ENCODE results near the gene TTC21A.

Gene TTC21A

GRCh38 chr3:39178553-39178952 is 71.1 kb downstream of the TTC21A start:
- FAIRE-seq (no peak), DNase-seq (ENCODE audit: insufficient read length, low spot score) (no peak)
- no peak for TF ChIP-seq POLR2AphosphoS5 (IDR thresholded peaks at IDR 0.05; ENCODE audit: low read depth, low read length)
- TF ChIP-seq PAX5 (IDR thresholded peaks at IDR 0.05; ENCODE audit: insufficient read depth, low read length, severe bottlenecking), result no peak
- no peak for TF ChIP-seq POLR2A (IDR thresholded peaks at IDR 0.05; ENCODE audit: low read depth, low read length)
- TF ChIP-seq SPI1 (IDR thresholded peaks at IDR 0.05; ENCODE audit: low read depth, low read length), result no peak
- TF ChIP-seq TAF1 (IDR thresholded peaks at IDR 0.05; ENCODE audit: low read depth, low read length), result no peak
- no peak for TF ChIP-seq POU2F2 (IDR thresholded peaks at IDR 0.05; ENCODE audit: low read depth, low read length)

GRCh38 chr3:39180183-39180545 is 72.7 kb downstream of the TTC21A start:
- FAIRE-seq (no peak), DNase-seq (ENCODE audit: insufficient read length, low spot score) (no peak)
- TF ChIP-seq PAX5 (IDR thresholded peaks at IDR 0.05; ENCODE audit: insufficient read depth, low read length, severe bottlenecking) (no peak), POLR2AphosphoS5 (IDR thresholded peaks at IDR 0.05; ENCODE audit: low read depth, low read length) (no peak), POU2F2 (IDR thresholded peaks at IDR 0.05; ENCODE audit: low read depth, low read length) (no peak), POLR2A (IDR thresholded peaks at IDR 0.05; ENCODE audit: low read depth, low read length) (no peak), TAF1 (IDR thresholded peaks at IDR 0.05; ENCODE audit: low read depth, low read length) (no peak), SPI1 (IDR thresholded peaks at IDR 0.05; ENCODE audit: low read depth, low read length) (no peak)

- peak; percentile 89 for FAIRE-seq
- peak; percentile 96 for DNase-seq (ENCODE audit: insufficient read length, low spot score)
- no peak for TF ChIP-seq SPI1 (IDR thresholded peaks at IDR 0.05; ENCODE audit: low read depth, low read length)
- no peak for TF ChIP-seq POU2F2 (IDR thresholded peaks at IDR 0.05; ENCODE audit: low read depth, low read length)
- TF ChIP-seq POLR2A (IDR thresholded peaks at IDR 0.05; ENCODE audit: low read depth, low read length), result no peak
- no peak for TF ChIP-seq PAX5 (IDR thresholded peaks at IDR 0.05; ENCODE audit: insufficient read depth, low read length, severe bottlenecking)
- TF ChIP-seq TAF1 (IDR thresholded peaks at IDR 0.05; ENCODE audit: low read depth, low read length), result no peak
- no peak for TF ChIP-seq POLR2AphosphoS5 (IDR thresholded peaks at IDR 0.05; ENCODE audit: low read depth, low read length)
Measured at GRCh38 chr3:39180546-39181346, 73.3 kb downstream of the TTC21A start.

- FAIRE-seq (no peak), DNase-seq (ENCODE audit: insufficient read length, low spot score) (no peak)
- TF ChIP-seq PAX5 (IDR thresholded peaks at IDR 0.05; ENCODE audit: insufficient read depth, low read length, severe bottlenecking) (no peak), POLR2AphosphoS5 (IDR thresholded peaks at IDR 0.05; ENCODE audit: low read depth, low read length) (no peak), SPI1 (IDR thresholded peaks at IDR 0.05; ENCODE audit: low read depth, low read length) (no peak), TAF1 (IDR thresholded peaks at IDR 0.05; ENCODE audit: low read depth, low read length) (no peak), POU2F2 (IDR thresholded peaks at IDR 0.05; ENCODE audit: low read depth, low read length) (no peak), POLR2A (IDR thresholded peaks at IDR 0.05; ENCODE audit: low read depth, low read length) (no peak)
Measured at GRCh38 chr3:39181408-39182335, 74.2 kb downstream of the TTC21A start.

- TF ChIP-seq TAF1 (IDR thresholded peaks at IDR 0.05; ENCODE audit: low read depth, low read length) (no peak), SPI1 (IDR thresholded peaks at IDR 0.05; ENCODE audit: low read depth, low read length) (no peak), POLR2AphosphoS5 (IDR thresholded peaks at IDR 0.05; ENCODE audit: low read depth, low read length) (no peak), PAX5 (IDR thresholded peaks at IDR 0.05; ENCODE audit: insufficient read depth, low read length, severe bottlenecking) (no peak), POLR2A (IDR thresholded peaks at IDR 0.05; ENCODE audit: low read depth, low read length) (no peak), POU2F2 (IDR thresholded peaks at IDR 0.05; ENCODE audit: low read depth, low read length) (no peak)
- DNase-seq (ENCODE audit: insufficient read length, low spot score) (no peak), FAIRE-seq (no peak)
Measured at GRCh38 chr3:39183211-39184080, 76.0 kb downstream of the TTC21A start.

- TF ChIP-seq TAF1 (IDR thresholded peaks at IDR 0.05; ENCODE audit: low read depth, low read length), result no peak
- TF ChIP-seq POLR2AphosphoS5 (IDR thresholded peaks at IDR 0.05; ENCODE audit: low read depth, low read length), result no peak
- TF ChIP-seq PAX5 (IDR thresholded peaks at IDR 0.05; ENCODE audit: insufficient read depth, low read length, severe bottlenecking), result no peak
- no peak for TF ChIP-seq POU2F2 (IDR thresholded peaks at IDR 0.05; ENCODE audit: low read depth, low read length)
- TF ChIP-seq POLR2A (IDR thresholded peaks at IDR 0.05; ENCODE audit: low read depth, low read length), result no peak
- TF ChIP-seq SPI1 (IDR thresholded peaks at IDR 0.05; ENCODE audit: low read depth, low read length), result no peak
- DNase-seq (ENCODE audit: insufficient read length, low spot score) (no peak), FAIRE-seq (no peak)
Measured at GRCh38 chr3:39184081-39184967, 76.8 kb downstream of the TTC21A start.

- no peak for DNase-seq (ENCODE audit: insufficient read length, low spot score)
- TF ChIP-seq POLR2A (IDR thresholded peaks at IDR 0.05; ENCODE audit: low read depth, low read length) (no peak), PAX5 (IDR thresholded peaks at IDR 0.05; ENCODE audit: insufficient read depth, low read length, severe bottlenecking) (no peak), SPI1 (IDR thresholded peaks at IDR 0.05; ENCODE audit: low read depth, low read length) (no peak), POLR2AphosphoS5 (IDR thresholded peaks at IDR 0.05; ENCODE audit: low read depth, low read length) (no peak), TAF1 (IDR thresholded peaks at IDR 0.05; ENCODE audit: low read depth, low read length) (no peak), POU2F2 (IDR thresholded peaks at IDR 0.05; ENCODE audit: low read depth, low read length) (no peak)
- no peak for FAIRE-seq
Measured at GRCh38 chr3:39184968-39185285, 77.4 kb downstream of the TTC21A start.

Data from GM12891 (cell line).